IMR-90 (cell line): ENCODE measurements around the gene TMEM176A. TPM values are rescaled to one million over a fixed set of nuclear protein-coding genes. Genes with fewer than 3 reads are reported as not detected.

ENCODE experiments used
- ATAC-seq: fragments of 200-7000 bp; cut with Tn5 transposase; 2 replicates; pipeline ENCODE4 v1.9.1; 2020; ENCODE audit warnings: low read depth, mild to moderate bottlenecking, moderate library complexity
- BruUV-seq: library from RNA; stranded (reverse); fragments of 400-500 nt; replicated peaks from 2 replicates; lab custom pipeline; 2021; lab: Mats Ljungman, UMichigan
- CTCF ChIA-PET: fragments of 300-600 bp; formaldehyde crosslinking; extraction: SDS; loops from one replicate; lab custom pipeline; 2021; ENCODE audit warnings: antibody characterized with exemption; lab: Yijun Ruan, JAX
- POLR2A ChIA-PET: fragments of 300-600 bp; sonication (Branson Sonifier 250); formaldehyde crosslinking; loops from one replicate; lab custom pipeline; 2022; ENCODE audit warnings: antibody characterized with exemption; ENCODE audit not compliant: unreplicated experiment; lab: Charles Lee
- DNase-seq: peaks from one replicate; pipeline ENCODE4 v3.0.0; 2013
- H2AFZ ChIP-seq: replicated peaks from 2 replicates; pipeline ENCODE3; 2013; ENCODE audit warnings: low read length, mild to moderate bottlenecking; ENCODE audit not compliant: poor library complexity
- H2AK5ac ChIP-seq: 2 replicates; pipeline ENCODE4 v1.6.1; 2013; ENCODE audit warnings: low read depth, low read length, inconsistent platforms
- H2AK9ac ChIP-seq: replicated peaks from 2 replicates; pipeline ENCODE3; 2013; ENCODE audit warnings: mild to moderate bottlenecking, low read depth, low read length, moderate library complexity; ENCODE audit not compliant: poor library complexity
- H2BK120ac ChIP-seq: 2 replicates; pipeline ENCODE4 v1.6.1; 2013; ENCODE audit warnings: low read depth, low read length, inconsistent platforms
- H2BK15ac ChIP-seq: 3 replicates; pipeline ENCODE4 v1.6.1; 2013; ENCODE audit warnings: low read depth, low read length, inconsistent platforms
- H2BK20ac ChIP-seq: 2 replicates; pipeline ENCODE4 v1.6.1; 2013; ENCODE audit warnings: low read depth, mild to moderate bottlenecking, inconsistent platforms, low read length, moderate library complexity
- H2BK5ac ChIP-seq: 2 replicates; pipeline ENCODE4 v1.6.1; 2013; ENCODE audit warnings: mild to moderate bottlenecking, low read depth, low read length, inconsistent platforms; ENCODE audit not compliant: poor library complexity, severe bottlenecking
- H3K14ac ChIP-seq: replicated peaks from 2 replicates; pipeline ENCODE4 v1.6.1; 2013; ENCODE audit warnings: low read depth, low read length, inconsistent platforms
- H3K18ac ChIP-seq: 2 replicates; pipeline ENCODE4 v1.6.1; 2013; ENCODE audit warnings: low read depth, low read length, control low read depth
- H3K23ac ChIP-seq: 2 replicates; pipeline ENCODE4 v1.6.1; 2013; ENCODE audit warnings: low read depth, low read length, inconsistent platforms
- H3K27ac ChIP-seq: 2 replicates; pipeline ENCODE4 v1.5.1; 2013; ENCODE audit warnings: mild to moderate bottlenecking, control low read depth, low read length; ENCODE audit not compliant: insufficient read depth
- H3K27me3 ChIP-seq: 2 replicates; pipeline ENCODE4 v1.6.1; 2013; ENCODE audit warnings: low read length; ENCODE audit not compliant: control insufficient read depth, insufficient read depth
- H3K36me3 ChIP-seq: 2 replicates; pipeline ENCODE4 v1.6.1; 2013; ENCODE audit warnings: low read length, mixed read lengths; ENCODE audit not compliant: control insufficient read depth, insufficient read depth
- H3K4ac ChIP-seq: 2 replicates; pipeline ENCODE4 v1.6.1; 2013; ENCODE audit warnings: low read depth, low read length, inconsistent platforms
- H3K4me1 ChIP-seq: 2 replicates; pipeline ENCODE4 v1.6.1; 2013; ENCODE audit warnings: low read length, mixed read lengths; ENCODE audit not compliant: control insufficient read depth, insufficient read depth
- H3K4me2 ChIP-seq: 2 replicates; pipeline ENCODE4 v1.6.1; 2013; ENCODE audit warnings: low read depth, mild to moderate bottlenecking, control low read depth, low read length, moderate library complexity
- H3K4me3 ChIP-seq: 2 replicates; pipeline ENCODE4 v1.5.1; 2013; ENCODE audit warnings: low read depth, mild to moderate bottlenecking, control low read depth, low read length, moderate library complexity; ENCODE audit not compliant: insufficient read depth
- H3K56ac ChIP-seq: 2 replicates; pipeline ENCODE4 v1.6.1; 2013; ENCODE audit warnings: low read length, inconsistent platforms; ENCODE audit not compliant: insufficient read depth; ENCODE audit errors: extremely low read depth
- H3K79me1 ChIP-seq, 2 experiments: 2 replicates each; pipeline ENCODE4 v1.6.1; 2013; ENCODE audit warnings: low read length in 2 of 2, inconsistent platforms in 1 of 2, low read depth in 1 of 2
- H3K9ac ChIP-seq: 2 replicates; pipeline ENCODE4 v1.6.1; 2013; ENCODE audit warnings: low read depth, low read length, control low read depth
- H3K9me1 ChIP-seq: 2 replicates; pipeline ENCODE4 v1.6.1; 2013; ENCODE audit warnings: low read length, inconsistent platforms; ENCODE audit not compliant: insufficient read depth
- H3K9me3 ChIP-seq: 2 replicates; pipeline ENCODE4 v1.6.1; 2013; ENCODE audit warnings: low read length; ENCODE audit not compliant: control insufficient read depth, insufficient read depth
- H4K20me1 ChIP-seq: 2 replicates; pipeline ENCODE4 v1.6.1; 2013; ENCODE audit warnings: low read length, inconsistent platforms; ENCODE audit not compliant: insufficient read depth
- H4K5ac ChIP-seq: 2 replicates; pipeline ENCODE4 v1.6.1; 2013; ENCODE audit warnings: mild to moderate bottlenecking, low read depth, low read length, control low read depth
- H4K8ac ChIP-seq, 2 experiments: 2 replicates each; pipeline ENCODE4 v1.6.1; 2013; ENCODE audit warnings: low read depth in 2 of 2, low read length in 2 of 2, control low read depth in 1 of 2, inconsistent platforms in 1 of 2
- H4K91ac ChIP-seq: 2 replicates; pipeline ENCODE4 v1.6.1; 2013; ENCODE audit warnings: low read depth, low read length, inconsistent platforms; ENCODE audit not compliant: insufficient read depth
- BHLHE40 ChIP-seq: fragments of 150-350 bp; IDR thresholded peaks from 2 replicates; pipeline ENCODE4 v1.6.1; 2016; ENCODE audit warnings: mild to moderate bottlenecking, low read depth, low read length
- CEBPB ChIP-seq: IDR thresholded peaks from 2 replicates; pipeline ENCODE4 v1.6.1; 2012; ENCODE audit warnings: low read depth, low read length, improper control_type of control experiment
- CHD1 ChIP-seq: IDR thresholded peaks from 2 replicates; pipeline ENCODE4 v1.6.1; 2012; ENCODE audit warnings: low read depth, low read length, improper control_type of control experiment
- FOS ChIP-seq: fragments of 150-350 bp; IDR thresholded peaks from 2 replicates; pipeline ENCODE4 v1.6.1; 2016; ENCODE audit warnings: low read depth, low read length
- MAFK ChIP-seq: IDR thresholded peaks from 2 replicates; pipeline ENCODE4 v1.6.1; 2012; ENCODE audit warnings: low read depth, low read length, improper control_type of control experiment
- MAZ ChIP-seq: IDR thresholded peaks from 2 replicates; pipeline ENCODE4 v1.6.1; 2012; ENCODE audit warnings: low read depth, mild to moderate bottlenecking, low read length, improper control_type of control experiment, moderate library complexity, borderline replicate concordance
- MXI1 ChIP-seq: IDR thresholded peaks from 2 replicates; pipeline ENCODE4 v1.6.1; 2012; ENCODE audit warnings: low read depth, mild to moderate bottlenecking, low read length, moderate library complexity, borderline replicate concordance
- NFE2L2 ChIP-seq: fragments of 150-350 bp; IDR thresholded peaks from 2 replicates; pipeline ENCODE4 v1.6.1; 2016; ENCODE audit warnings: low read depth, mild to moderate bottlenecking, low read length
- POLR2A ChIP-seq: IDR thresholded peaks from 2 replicates; pipeline ENCODE4 v1.6.1; 2012; ENCODE audit warnings: mild to moderate bottlenecking, low read depth, low read length
- RAD21 ChIP-seq: IDR thresholded peaks from 2 replicates; pipeline ENCODE4 v1.6.1; 2012; ENCODE audit warnings: low read length, improper control_type of control experiment
- RCOR1 ChIP-seq: IDR thresholded peaks from 2 replicates; pipeline ENCODE4 v1.6.1; 2012; ENCODE audit warnings: mild to moderate bottlenecking, low read length, improper control_type of control experiment; ENCODE audit not compliant: insufficient replicate concordance
- RFX5 ChIP-seq: IDR thresholded peaks from 2 replicates; pipeline ENCODE4 v1.8.0; 2012; ENCODE audit warnings: low read depth, mild to moderate bottlenecking, low read length, moderate library complexity
- SMC3 ChIP-seq: fragments of 150-350 bp; IDR thresholded peaks from 2 replicates; pipeline ENCODE4 v1.6.1; 2016; ENCODE audit warnings: low read depth, mild to moderate bottlenecking, antibody characterized with exemption, low read length, moderate library complexity
- WGBS, 2 experiments: methylation state at CpG; one replicate each; pipeline versions ENCODE4 v1.1.5 to v1.1.7; 2013; ENCODE audit warnings: missing lambda C conversion rate in 2 of 2; ENCODE audit not compliant: insufficient read length in 1 of 2; ENCODE audit errors: extremely low coverage in 2 of 2; 5-methylcytosine and 5-hydroxymethylcytosine counted together
- dilution Hi-C: fragments of 300-500 bp; cut with HindIII; formaldehyde crosslinking; loops from one replicate; pipeline ENCODE4 v1.14.3; 2018; ENCODE audit warnings: low sequenced_read_pairs; ENCODE audit not compliant: unreplicated experiment
- in situ Hi-C: fragments of 300-500 bp; cut with MboI; formaldehyde crosslinking; loops from 3 replicates; pipeline ENCODE4 v1.14.3; 2019; ENCODE audit warnings: low sequenced_read_pairs, inconsistent platforms, mixed read lengths
- intact Hi-C: fragments of 100-400 bp; cut with micrococcal nuclease; formaldehyde crosslinking; loops from 2 replicates; pipeline ENCODE4 v1.10.0; 2022
- polyA plus RNA-seq, 3 experiments: library from polyadenylated mRNA; depleted of rRNA; stranded (reverse); fragments of >200 nt; gene quantifications; 2 replicates each; pipeline ENCODE4 v1.2.3, GENCODE V29; 2012; ENCODE audit warnings: low replicate concordance in 1 of 3
- total RNA-seq: library from RNA; depleted of rRNA; stranded (reverse); fragments of >200 nt; gene quantifications from 2 replicates; pipeline ENCODE4 v1.2.3, GENCODE V29; 2012
- TF ChIP-seq, protein P1 (sequence below): fragments of 150-350 bp; IDR thresholded peaks from 2 replicates; pipeline ENCODE4 v1.6.1; 2017; ENCODE audit warnings: mild to moderate bottlenecking, antibody characterized with exemption, low read length, low read depth
- TF ChIP-seq, protein P2 (sequence below): fragments of 150-350 bp; IDR thresholded peaks from 2 replicates; pipeline ENCODE4 v1.6.1; 2016; ENCODE audit warnings: low read depth, mild to moderate bottlenecking, low read length, moderate library complexity, borderline replicate concordance
- TF ChIP-seq, protein P3 (sequence below): conservative IDR thresholded peaks from 2 replicates; pipeline ENCODE4 v1.5.1; 2012; ENCODE audit warnings: mild to moderate bottlenecking, low read depth, low read length, improper control_type of control experiment

TMEM176A gene
- total and polyA plus RNA-seq, 2 of the 4 experiments (the other 2 are of a cell fraction): not detected

GRCh38 chr7:150799156-150799555, 1.4 kb upstream of the TMEM176A start:
- no peak overlapping the region for H3K23ac ChIP-seq
- H3K4me3 ChIP-seq: no peak overlapping the region
- no peak overlapping the region for H2BK15ac ChIP-seq
- no peaks in the 10 kb centered on the region for H4K20me1 ChIP-seq
- H2AK5ac ChIP-seq: no peak overlapping the region
- H3K14ac ChIP-seq: no peak overlapping the region
- no peak overlapping the region for H2AK9ac ChIP-seq
- intact Hi-C loops: no loop called here
- DNase-seq (no peak), ATAC-seq (no peak)
- no peaks in the 10 kb centered on the region for H3K79me1 ChIP-seq
- H3K36me3 ChIP-seq: peaks cover 2% of the 10 kb centered on the region; the same call in 1 of the 2 replicates
- H2AFZ ChIP-seq: no peak overlapping the region
- no peak overlapping the region for H2BK120ac ChIP-seq
- no peak overlapping the region for H3K27ac ChIP-seq
- no peak overlapping the region for H3K56ac ChIP-seq
- H4K91ac ChIP-seq: no peak overlapping the region
- no peak overlapping the region for H3K4ac ChIP-seq
- H3K4me1 ChIP-seq: no peaks in the 10 kb centered on the region
- H4K5ac ChIP-seq: no peak overlapping the region
- in situ Hi-C loops: loop anchor here (25.0 kb wide), 1 partner anchor 313 kb away; no protein-coding TSS in a partner anchor
- H3K18ac ChIP-seq: no peak overlapping the region
- no peak overlapping the region for H3K9ac ChIP-seq
- TF ChIP-seq, protein P1, sequence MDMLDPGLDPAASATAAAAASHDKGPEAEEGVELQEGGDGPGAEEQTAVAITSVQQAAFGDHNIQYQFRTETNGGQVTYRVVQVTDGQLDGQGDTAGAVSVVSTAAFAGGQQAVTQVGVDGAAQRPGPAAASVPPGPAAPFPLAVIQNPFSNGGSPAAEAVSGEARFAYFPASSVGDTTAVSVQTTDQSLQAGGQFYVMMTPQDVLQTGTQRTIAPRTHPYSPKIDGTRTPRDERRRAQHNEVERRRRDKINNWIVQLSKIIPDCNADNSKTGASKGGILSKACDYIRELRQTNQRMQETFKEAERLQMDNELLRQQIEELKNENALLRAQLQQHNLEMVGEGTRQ: no peak
- TF ChIP-seq FOS: no peak
- TF ChIP-seq RAD21: no peak
- TF ChIP-seq NFE2L2: no peak
- TF ChIP-seq CHD1: no peak
- no peak for TF ChIP-seq RCOR1
- no peak for TF ChIP-seq POLR2A
- no peak for TF ChIP-seq MXI1
- TF ChIP-seq MAFK: no peak
- no peak for TF ChIP-seq CEBPB
- TF ChIP-seq, protein P2, sequence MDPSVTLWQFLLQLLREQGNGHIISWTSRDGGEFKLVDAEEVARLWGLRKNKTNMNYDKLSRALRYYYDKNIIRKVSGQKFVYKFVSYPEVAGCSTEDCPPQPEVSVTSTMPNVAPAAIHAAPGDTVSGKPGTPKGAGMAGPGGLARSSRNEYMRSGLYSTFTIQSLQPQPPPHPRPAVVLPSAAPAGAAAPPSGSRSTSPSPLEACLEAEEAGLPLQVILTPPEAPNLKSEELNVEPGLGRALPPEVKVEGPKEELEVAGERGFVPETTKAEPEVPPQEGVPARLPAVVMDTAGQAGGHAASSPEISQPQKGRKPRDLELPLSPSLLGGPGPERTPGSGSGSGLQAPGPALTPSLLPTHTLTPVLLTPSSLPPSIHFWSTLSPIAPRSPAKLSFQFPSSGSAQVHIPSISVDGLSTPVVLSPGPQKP: no peak
- TF ChIP-seq, protein P3, sequence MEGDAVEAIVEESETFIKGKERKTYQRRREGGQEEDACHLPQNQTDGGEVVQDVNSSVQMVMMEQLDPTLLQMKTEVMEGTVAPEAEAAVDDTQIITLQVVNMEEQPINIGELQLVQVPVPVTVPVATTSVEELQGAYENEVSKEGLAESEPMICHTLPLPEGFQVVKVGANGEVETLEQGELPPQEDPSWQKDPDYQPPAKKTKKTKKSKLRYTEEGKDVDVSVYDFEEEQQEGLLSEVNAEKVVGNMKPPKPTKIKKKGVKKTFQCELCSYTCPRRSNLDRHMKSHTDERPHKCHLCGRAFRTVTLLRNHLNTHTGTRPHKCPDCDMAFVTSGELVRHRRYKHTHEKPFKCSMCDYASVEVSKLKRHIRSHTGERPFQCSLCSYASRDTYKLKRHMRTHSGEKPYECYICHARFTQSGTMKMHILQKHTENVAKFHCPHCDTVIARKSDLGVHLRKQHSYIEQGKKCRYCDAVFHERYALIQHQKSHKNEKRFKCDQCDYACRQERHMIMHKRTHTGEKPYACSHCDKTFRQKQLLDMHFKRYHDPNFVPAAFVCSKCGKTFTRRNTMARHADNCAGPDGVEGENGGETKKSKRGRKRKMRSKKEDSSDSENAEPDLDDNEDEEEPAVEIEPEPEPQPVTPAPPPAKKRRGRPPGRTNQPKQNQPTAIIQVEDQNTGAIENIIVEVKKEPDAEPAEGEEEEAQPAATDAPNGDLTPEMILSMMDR: no peak
- no peak for TF ChIP-seq BHLHE40
- TF ChIP-seq SMC3: no peak
- no peak for TF ChIP-seq RFX5
- no peak for TF ChIP-seq MAZ
- no peak overlapping the region for H4K8ac ChIP-seq
- ChIA-PET CTCF (no interaction called here), POLR2A (no interaction called here)
- no peak overlapping the region; the same call in 1 of the 2 replicates for H3K4me2 ChIP-seq
- WGBS, 2 experiments: no CpG with 5 or more reads among the region's 3 CpGs
- H2BK20ac ChIP-seq: no peak overlapping the region
- H3K27me3 ChIP-seq: peaks cover 29% of the 10 kb centered on the region
- dilution Hi-C loops: no loop called here
- H2BK5ac ChIP-seq: no peak overlapping the region
- H3K9me1 ChIP-seq: no peaks in the 10 kb centered on the region
- BruUV-seq: no TSS peak
- H3K9me3 ChIP-seq: peaks cover 2% of the 10 kb centered on the region; the same call in 1 of the 2 replicates
